H1 (cell line): ENCODE results near the gene EPB41L5. TPM values are rescaled to one million over a fixed set of nuclear protein-coding genes. Genes with fewer than 3 reads are reported as not detected.

Source experiments
- CTCF ChIA-PET: fragments of 300-600 bp; sonication (Branson Sonifier 250); formaldehyde crosslinking; loops from one replicate; lab custom pipeline; 2021; ENCODE audit not compliant: partially characterized antibody; lab: Charles Lee
- POLR2A ChIA-PET: fragments of 300-600 bp; sonication (Branson Sonifier 250); formaldehyde crosslinking; loops from one replicate; lab custom pipeline; 2021; ENCODE audit warnings: inconsistent platforms; ENCODE audit not compliant: partially characterized antibody; lab: Charles Lee
- DNase-seq, 2 experiments: peaks; one replicate each; pipeline versions ENCODE4 v3.0.0 to v3.0.0-alpha.2; 2010 to 2022; ENCODE audit warnings: low spot score in 2 of 2, low read depth in 1 of 2, mixed read lengths in 1 of 2
- FAIRE-seq: peaks from 2 replicates; lab custom pipeline; 2011; peaks lifted over from hg19 to GRCh38; lab: Jason Lieb, UNC
- H2AFZ ChIP-seq: 2 replicates; pipeline ENCODE4 v1.8.1; 2012; ENCODE audit warnings: low read length, inconsistent platforms
- H2AK5ac ChIP-seq: 2 replicates; pipeline ENCODE4 v1.6.1; 2013; ENCODE audit warnings: low read depth, low read length
- H2BK120ac ChIP-seq: replicated peaks from 2 replicates; pipeline ENCODE3; 2013; ENCODE audit warnings: low read depth, low read length, inconsistent platforms
- H2BK12ac ChIP-seq: 2 replicates; pipeline ENCODE4 v1.6.1; 2013; ENCODE audit warnings: low read depth, low read length
- H2BK15ac ChIP-seq: 2 replicates; pipeline ENCODE4 v1.6.1; 2013; ENCODE audit warnings: low read length
- H2BK20ac ChIP-seq: 2 replicates; pipeline ENCODE4 v1.6.1; 2013; ENCODE audit warnings: low read length
- H2BK5ac ChIP-seq: 2 replicates; pipeline ENCODE4 v1.6.1; 2013; ENCODE audit warnings: low read depth, low read length
- H3K14ac ChIP-seq: 2 replicates; pipeline ENCODE4 v1.6.1; 2013; ENCODE audit warnings: inconsistent platforms; ENCODE audit not compliant: insufficient read length
- H3K18ac ChIP-seq: 2 replicates; pipeline ENCODE4 v1.6.1; 2013; ENCODE audit warnings: low read length; ENCODE audit errors: extremely low read depth
- H3K23ac ChIP-seq: 2 replicates; pipeline ENCODE4 v1.6.1; 2013; ENCODE audit warnings: inconsistent platforms; ENCODE audit not compliant: insufficient read length
- H3K23me2 ChIP-seq: 2 replicates; pipeline ENCODE4 v1.6.1; 2013; ENCODE audit warnings: low read depth, low read length
- H3K27ac ChIP-seq: 2 replicates; pipeline ENCODE4 v1.6.1; 2011; ENCODE audit warnings: low read depth, low read length, inconsistent platforms
- H3K27me3 ChIP-seq, 4 experiments: replicated peaks in 1 of 4; 1 replicate in 1 of 4; 2 replicates in 3 of 4; pipeline versions ENCODE4 v1.6.1 to v1.8.1; 2011 to 2013; ENCODE audit warnings: low read length in 3 of 4, mild to moderate bottlenecking in 3 of 4, inconsistent platforms in 2 of 4, mixed read lengths in 2 of 4, moderate library complexity in 1 of 4; ENCODE audit not compliant: control insufficient read depth in 3 of 4, insufficient read depth in 3 of 4; ENCODE audit errors: extremely low read depth in 1 of 4
- H3K36me3 ChIP-seq, 4 experiments: 2 replicates each; pipeline versions ENCODE4 v1.6.1 to v1.8.1; 2011 to 2013; ENCODE audit warnings: mild to moderate bottlenecking in 4 of 4, low read length in 3 of 4, moderate library complexity in 2 of 4, control low read depth in 1 of 4, inconsistent platforms in 1 of 4; ENCODE audit not compliant: insufficient read depth in 4 of 4, control insufficient read depth in 2 of 4
- H3K4ac ChIP-seq: replicated peaks from 2 replicates; pipeline ENCODE3; 2013; ENCODE audit warnings: low read length, low read depth, mixed read lengths, inconsistent platforms; ENCODE audit not compliant: insufficient read length
- H3K4me1 ChIP-seq, 4 experiments: replicated peaks in 1 of 4; 1 replicate in 1 of 4; 2 replicates in 3 of 4; pipeline versions ENCODE4 v1.6.1 to v1.8.1; 2011 to 2013; ENCODE audit warnings: low read length in 3 of 4, inconsistent platforms in 2 of 4, mixed read lengths in 1 of 4; ENCODE audit not compliant: insufficient read depth in 4 of 4, control insufficient read depth in 3 of 4
- H3K4me2 ChIP-seq, 2 experiments: 2 replicates each; pipeline versions ENCODE4 v1.6.1 to v1.8.1; 2011 to 2013; ENCODE audit warnings: low read depth in 2 of 2, low read length in 2 of 2, control low read depth in 1 of 2, inconsistent platforms in 1 of 2, mild to moderate bottlenecking in 1 of 2; ENCODE audit not compliant: insufficient read depth in 1 of 2
- H3K4me3 ChIP-seq, 4 experiments: fragments of 200-600, 300-600 bp in 1 of 4; sonication (generic), shearing (Covaris generic), sonication (Bioruptor Twin) in 1 of 4; 2 replicates each; pipeline versions ENCODE4 v1.5.1 to v1.8.1; 2011 to 2016; ENCODE audit warnings: low read length in 4 of 4, low read depth in 3 of 4, control low read depth in 2 of 4, inconsistent platforms in 2 of 4, mild to moderate bottlenecking in 2 of 4, mixed read lengths in 1 of 4, moderate library complexity in 1 of 4; ENCODE audit not compliant: insufficient read depth in 2 of 4; ENCODE audit errors: extremely low read depth in 1 of 4
- H3K56ac ChIP-seq: replicated peaks from 2 replicates; pipeline ENCODE3; 2013; ENCODE audit warnings: low read depth, mild to moderate bottlenecking, mixed read lengths, low read length, inconsistent platforms; ENCODE audit not compliant: insufficient read length
- H3K79me1 ChIP-seq: 2 replicates; pipeline ENCODE4 v1.6.1; 2013; ENCODE audit warnings: low read depth, low read length, control low read depth
- H3K79me2 ChIP-seq, 2 experiments: 2 replicates each; pipeline versions ENCODE4 v1.6.1 to v1.8.1; 2012 to 2013; ENCODE audit warnings: low read length in 2 of 2, mild to moderate bottlenecking in 2 of 2, inconsistent platforms in 1 of 2; ENCODE audit not compliant: insufficient read depth in 2 of 2, control insufficient read depth in 1 of 2
- H3K9ac ChIP-seq, 4 experiments: replicated peaks in 1 of 4; 1 replicate in 1 of 4; 2 replicates in 3 of 4; pipeline versions ENCODE4 v1.6.1 to v1.8.1; 2011 to 2013; ENCODE audit warnings: low read depth in 3 of 4, low read length in 3 of 4, control low read depth in 2 of 4, mild to moderate bottlenecking in 2 of 4, moderate library complexity in 2 of 4, inconsistent platforms in 1 of 4; ENCODE audit errors: extremely low read depth in 1 of 4
- H3K9me3 ChIP-seq, 2 experiments: 2 replicates each; pipeline versions ENCODE4 v1.6.1 to v1.8.1; 2012 to 2013; ENCODE audit warnings: mild to moderate bottlenecking in 2 of 2, moderate library complexity in 2 of 2, control low read depth in 1 of 2, inconsistent platforms in 1 of 2, low read depth in 1 of 2, low read length in 1 of 2, mixed read lengths in 1 of 2; ENCODE audit not compliant: insufficient read depth in 2 of 2
- H4K20me1 ChIP-seq, 2 experiments: replicated peaks in 1 of 2; 2 replicates each; pipeline versions ENCODE3 to v1.8.1; 2011 to 2013; ENCODE audit warnings: inconsistent platforms in 2 of 2, low read length in 2 of 2, mild to moderate bottlenecking in 1 of 2; ENCODE audit not compliant: insufficient read depth in 2 of 2, control insufficient read depth in 1 of 2
- H4K5ac ChIP-seq: 2 replicates; pipeline ENCODE4 v1.6.1; 2013; ENCODE audit warnings: low read length, low read depth, mixed read lengths, inconsistent platforms; ENCODE audit not compliant: insufficient read length
- H4K8ac ChIP-seq: 2 replicates; pipeline ENCODE4 v1.8.0; 2013; ENCODE audit warnings: mild to moderate bottlenecking, moderate library complexity, low read length, inconsistent platforms; ENCODE audit not compliant: insufficient read depth; ENCODE audit errors: extremely low read depth
- H4K91ac ChIP-seq: replicated peaks from 2 replicates; pipeline ENCODE3; 2013; ENCODE audit warnings: low read length, mixed read lengths, inconsistent platforms; ENCODE audit not compliant: insufficient read length
- CBX5 ChIP-seq: fragments of 300-800, 300-1000 bp; sonication (generic); IDR thresholded peaks from 2 replicates; pipeline ENCODE4 v1.7.1; 2016; ENCODE audit warnings: antibody characterized with exemption, low read length, low read depth
- CBX8 ChIP-seq: fragments of 300-800, 300-1000 bp; sonication (generic); IDR thresholded peaks from 2 replicates; pipeline ENCODE4 v1.7.1; 2016; ENCODE audit warnings: low read depth, low read length, borderline replicate concordance
- CHD1 ChIP-seq: IDR thresholded peaks from 2 replicates; pipeline ENCODE4 v1.6.1; 2012; ENCODE audit warnings: low read depth, low read length, improper control_type of control experiment
- CHD2 ChIP-seq: IDR thresholded peaks from 2 replicates; pipeline ENCODE4 v1.6.1; 2012; ENCODE audit warnings: low read length, improper control_type of control experiment
- EZH2 ChIP-seq: fragments of 200-600 bp; sonication (generic); IDR thresholded peaks from 2 replicates; pipeline ENCODE4 v1.7.1; 2012; ENCODE audit warnings: low read depth, mild to moderate bottlenecking, moderate library complexity, low read length, inconsistent platforms; ENCODE audit not compliant: severe bottlenecking
- GABPA ChIP-seq: IDR thresholded peaks from 2 replicates; pipeline ENCODE4 v1.6.1; 2011; ENCODE audit warnings: mild to moderate bottlenecking, low read length, moderate library complexity, borderline replicate concordance; ENCODE audit not compliant: insufficient read depth
- KDM5A ChIP-seq: fragments of 200-600 bp; IDR thresholded peaks from 2 replicates; pipeline ENCODE4 v1.7.1; 2012; ENCODE audit warnings: mild to moderate bottlenecking, low read length, inconsistent platforms, mixed read lengths
- NRF1 ChIP-seq: IDR thresholded peaks from 2 replicates; pipeline ENCODE4 v1.6.1; 2011; ENCODE audit warnings: mild to moderate bottlenecking, low read depth, low read length, improper control_type of control experiment
- POLR2A ChIP-seq, 2 experiments: IDR thresholded peaks; 1 replicate in 1 of 2; 2 replicates in 1 of 2; pipeline ENCODE4 v1.6.1; 2011; ENCODE audit warnings: low read depth in 2 of 2, low read length in 2 of 2, mild to moderate bottlenecking in 2 of 2; ENCODE audit errors: control extremely low read depth in 1 of 2
- RAD21 ChIP-seq, 2 experiments: IDR thresholded peaks in 1 of 2; conservative IDR thresholded peaks in 1 of 2; 2 replicates each; pipeline ENCODE4 v1.6.1; 2011; ENCODE audit warnings: low read depth in 2 of 2, low read length in 2 of 2, improper control_type of control experiment in 1 of 2, inconsistent platforms in 1 of 2, mild to moderate bottlenecking in 1 of 2, moderate library complexity in 1 of 2
- TAF1 ChIP-seq: IDR thresholded peaks from 2 replicates; pipeline ENCODE4 v1.6.1; 2011; ENCODE audit warnings: mild to moderate bottlenecking, low read depth, low read length
- TCF12 ChIP-seq: IDR thresholded peaks from 2 replicates; pipeline ENCODE4 v1.6.1; 2011; ENCODE audit warnings: low read depth, mild to moderate bottlenecking, low read length
- TEAD4 ChIP-seq: IDR thresholded peaks from 2 replicates; pipeline ENCODE4 v1.6.1; 2012; ENCODE audit warnings: low read depth, low read length, inconsistent platforms, mixed read lengths
- polyA plus RNA-seq, 7 experiments: library from polyadenylated mRNA; depleted of rRNA in 3 of 7; stranded (reverse) in 5 of 7; unstranded in 2 of 7; fragments of >200 nt in 5 of 7; fragments of 200-250 nt in 2 of 7; gene quantifications; 1 replicate in 5 of 7; 2 replicates in 1 of 7; 4 replicates in 1 of 7; pipeline versions ENCODE4 v1.2.1 to v1.2.3, GENCODE V29; 2011 to 2013; ENCODE audit warnings: missing spikeins in 2 of 7, mixed read lengths in 2 of 7
- total RNA-seq: library from RNA; stranded (reverse); fragmentation: NEBNext Ultra II Directional; extraction: Animal tissue kit (Norgen Biotek cat#: 25700); gene quantifications from 2 replicates; pipeline ENCODE4 v1.2.1, GENCODE V29; 2021
- TF ChIP-seq, protein P1 (sequence below): IDR thresholded peaks from 2 replicates; pipeline ENCODE4 v1.6.1; 2011; ENCODE audit warnings: low read depth, mild to moderate bottlenecking, low read length; ENCODE audit not compliant: insufficient read depth

The EPB41L5 gene
- total and polyA plus RNA-seq, 2 of the 8 experiments (the other 6 are each of a cell fraction or from before 2014, with no cell fraction given), result 13.5 to 32.3 TPM

GRCh38 chr2:120044336-120044735 is 31.5 kb downstream of the EPB41L5 start:
- H3K36me3 ChIP-seq, result peaks cover 0 to 25% (median 12%) of the 10 kb centered on the region in 4 experiments; a peak in 4 of 8 replicates
- H3K23ac ChIP-seq, result no peak overlapping the region
- no peaks in the 10 kb centered on the region for H3K4me1 ChIP-seq
- H3K56ac ChIP-seq, result no peak overlapping the region
- no peak overlapping the region for H2AK5ac ChIP-seq
- no peak overlapping the region for H3K4ac ChIP-seq
- H3K9me3 ChIP-seq, result peaks cover 4 to 8% of the 10 kb centered on the region in 2 experiments; a peak in 2 of 4 replicates
- H3K4me2 ChIP-seq, result no peak overlapping the region
- no peaks in the 10 kb centered on the region for H3K79me1 ChIP-seq
- POLR2A ChIA-PET, result interaction anchor here (0.6 to 0.8 kb wide), 2 partner anchors 25 to 1031 kb away, joined by 3 read pairs; no protein-coding TSS in a partner anchor
- no peak overlapping the region for H4K8ac ChIP-seq
- no peak overlapping the region for H3K18ac ChIP-seq
- FAIRE-seq (no peak), DNase-seq (no peak)
- H2BK12ac ChIP-seq, result no peak overlapping the region
- no peak overlapping the region for H2BK120ac ChIP-seq
- H2BK15ac ChIP-seq, result no peak overlapping the region
- CTCF ChIA-PET, result no interaction called here
- H3K27ac ChIP-seq, result no peak overlapping the region
- no peaks in the 10 kb centered on the region; the same call in 1 of the 2 replicates for H3K23me2 ChIP-seq
- no peaks in the 10 kb centered on the region for H4K20me1 ChIP-seq
- no peak overlapping the region for H3K9ac ChIP-seq
- H2AFZ ChIP-seq, result no peak overlapping the region
- no peak overlapping the region for H3K14ac ChIP-seq
- H3K79me2 ChIP-seq, result 0 out of 4 replicates have a peak, but pooled peaks cover 0 to 4% of the 10 kb centered on the region in 2 experiments
- H4K5ac ChIP-seq, result no peak overlapping the region
- no peak overlapping the region for H3K4me3 ChIP-seq
- H3K27me3 ChIP-seq, result no peaks in the 10 kb centered on the region
- H2BK5ac ChIP-seq, result no peak overlapping the region
- no peak overlapping the region for H2BK20ac ChIP-seq
- H4K91ac ChIP-seq, result no peak overlapping the region
- TF ChIP-seq TEAD4 (no peak), RAD21 (IDR thresholded peaks at IDR 0.05 in 1 of 2, conservative IDR thresholded peaks at IDR 0.05 in 1 of 2; ENCODE audit: low read depth in 2 of 2, low read length in 2 of 2) (no peak), TAF1 (no peak), GABPA (no peak), NRF1 (no peak), CBX5 (no peak), EZH2 (no peak), POLR2A (IDR thresholded peaks at IDR 0.05; ENCODE audit: control extremely low read depth in 1 of 2, low read depth in 2 of 2, low read length in 2 of 2) (no peak), CHD1 (no peak), CBX8 (no peak), CHD2 (no peak), TCF12 (no peak), KDM5A (no peak)
- TF ChIP-seq, protein P1, sequence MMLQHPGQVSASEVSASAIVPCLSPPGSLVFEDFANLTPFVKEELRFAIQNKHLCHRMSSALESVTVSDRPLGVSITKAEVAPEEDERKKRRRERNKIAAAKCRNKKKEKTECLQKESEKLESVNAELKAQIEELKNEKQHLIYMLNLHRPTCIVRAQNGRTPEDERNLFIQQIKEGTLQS, result no peak
